HCT116 (cell line): Measurements from ENCODE around the gene SCN2B. TPM values are rescaled to one million over a fixed set of nuclear protein-coding genes. Genes with fewer than 3 reads are reported as not detected.

Source experiments
- ATAC-seq: fragments of 200-7000 bp; cut with Tn5 transposase; 2 replicates; pipeline ENCODE4 v1.9.1; 2020; ENCODE audit warnings: mild to moderate bottlenecking, moderate library complexity
- BruUV-seq: library from RNA; stranded (reverse); fragments of 400-500 nt; replicated peaks from 2 replicates; lab custom pipeline; 2021; lab: Mats Ljungman, UMichigan
- CTCF ChIA-PET: fragments of 300-600 bp; sonication (Branson Sonifier 250); formaldehyde crosslinking; loops from one replicate; lab custom pipeline; 2021; ENCODE audit warnings: antibody characterized with exemption; lab: Charles Lee
- POLR2A ChIA-PET: fragments of 300-600, 350-600 bp; sonication (Branson Sonifier 250); formaldehyde crosslinking; loops from one replicate; lab custom pipeline; 2021; ENCODE audit warnings: antibody characterized with exemption; lab: Charles Lee
- RAD21 ChIA-PET, 2 experiments: fragments of 300-600 bp; sonication (Branson Sonifier 250); formaldehyde crosslinking; loops; one replicate each; lab custom pipeline; 2023; ENCODE audit warnings: low total read pairs in 2 of 2; ENCODE audit not compliant: uncharacterized antibody in 2 of 2, unreplicated experiment in 2 of 2, low non-redundant PET in 1 of 2; lab: Charles Lee
- DNase-seq: peaks from one replicate; pipeline ENCODE4 v3.0.0-alpha.2; 2010; ENCODE audit warnings: low read depth, low spot score
- H2AFZ ChIP-seq: fragments of 200-600 bp; shearing (Covaris generic), sonication (generic); 2 replicates; pipeline ENCODE4 v1.6.1; 2017; ENCODE audit warnings: low read depth, mixed run types, mixed read lengths, antibody characterized with exemption, low read length; ENCODE audit not compliant: poor library complexity, severe bottlenecking
- H3K27ac ChIP-seq: 2 replicates; pipeline ENCODE4 v1.5.1; 2012; ENCODE audit warnings: low read depth, low read length
- H3K27me3 ChIP-seq: fragments of 200-600 bp; sonication (generic); 2 replicates; pipeline ENCODE4 v1.6.1; 2016; ENCODE audit warnings: mixed run types, low read length, mixed read lengths; ENCODE audit not compliant: insufficient read depth
- H3K36me3 ChIP-seq, 2 experiments: fragments of 200-500 bp in 1 of 2; fragments of 200-600 bp in 1 of 2; sonication (Bioruptor generic) in 1 of 2; sonication (generic) in 1 of 2; 2 replicates each; pipeline versions ENCODE4 v1.5.1 to v1.6.1; 2014 to 2016; ENCODE audit warnings: low read length in 2 of 2, inconsistent platforms in 1 of 2, mixed read lengths in 1 of 2, mixed run types in 1 of 2; ENCODE audit not compliant: insufficient read depth in 2 of 2, control insufficient read depth in 1 of 2
- H3K4me1 ChIP-seq, 2 experiments: fragments of 200-600 bp in 1 of 2; sonication (generic) in 1 of 2; 2 replicates each; pipeline versions ENCODE4 v1.5.1 to v1.6.1; 2012 to 2017; ENCODE audit warnings: low read length in 2 of 2, inconsistent platforms in 1 of 2, mild to moderate bottlenecking in 1 of 2, mixed read lengths in 1 of 2, mixed run types in 1 of 2, moderate library complexity in 1 of 2; ENCODE audit not compliant: insufficient read depth in 2 of 2, control insufficient read depth in 1 of 2
- H3K4me2 ChIP-seq: fragments of 200-600 bp; sonication (generic); 2 replicates; pipeline ENCODE4 v1.6.1; 2017; ENCODE audit warnings: mixed run types, low read length, mixed read lengths
- H3K4me3 ChIP-seq, 2 experiments: fragments of 200-600 bp in 1 of 2; sonication (generic) in 1 of 2; replicated peaks in 1 of 2; 2 replicates each; pipeline ENCODE4 v1.5.1; 2011 to 2016; ENCODE audit warnings: low read length in 2 of 2, control low read depth in 1 of 2, low read depth in 1 of 2, mild to moderate bottlenecking in 1 of 2, mixed read lengths in 1 of 2, mixed run types in 1 of 2
- H3K79me2 ChIP-seq: fragments of 200-600 bp; sonication (generic); 2 replicates; pipeline ENCODE4 v1.6.1; 2017; ENCODE audit warnings: mild to moderate bottlenecking, mixed run types, low read length, moderate library complexity, mixed read lengths; ENCODE audit not compliant: insufficient read depth
- H3K9ac ChIP-seq: fragments of 200-600 bp; sonication (generic); 2 replicates; pipeline ENCODE4 v1.6.1; 2016; ENCODE audit warnings: low read length, mixed read lengths
- H3K9me2 ChIP-seq: fragments of 200-600 bp; sonication (generic), shearing (Covaris generic); 2 replicates; pipeline ENCODE4 v1.6.1; 2017; ENCODE audit warnings: mixed run types, mild to moderate bottlenecking, moderate library complexity; ENCODE audit not compliant: insufficient read depth
- H3K9me3 ChIP-seq, 2 experiments: fragments of 200-500 bp in 1 of 2; fragments of 200-600 bp in 1 of 2; sonication (Bioruptor generic) in 1 of 2; sonication (generic) in 1 of 2; 2 replicates each; pipeline ENCODE4 v1.6.1; 2014 to 2017; ENCODE audit warnings: low read length in 2 of 2, mixed read lengths in 2 of 2, inconsistent platforms in 1 of 2, low read depth in 1 of 2, mild to moderate bottlenecking in 1 of 2, mixed run types in 1 of 2, moderate library complexity in 1 of 2; ENCODE audit not compliant: control insufficient read depth in 1 of 2, insufficient read depth in 1 of 2
- H4K20me1 ChIP-seq: fragments of 200-600 bp; sonication (generic), shearing (Covaris generic); 2 replicates; pipeline ENCODE4 v1.6.1; 2017; ENCODE audit warnings: mixed run types, mild to moderate bottlenecking, moderate library complexity; ENCODE audit not compliant: insufficient read depth
- CTCF ChIP-seq, 3 experiments: fragments of 200-600 bp in 1 of 3; sonication (generic) in 1 of 3; IDR thresholded peaks in 2 of 3; conservative IDR thresholded peaks in 1 of 3; 2 replicates each; pipeline ENCODE4 v1.5.1; 2012 to 2017; ENCODE audit warnings: low read depth in 2 of 3, low read length in 2 of 3, antibody characterized with exemption in 1 of 3, borderline replicate concordance in 1 of 3, control low read depth in 1 of 3, mild to moderate bottlenecking in 1 of 3, mixed read lengths in 1 of 3, mixed run types in 1 of 3, moderate library complexity in 1 of 3; ENCODE audit not compliant: insufficient read depth in 1 of 3
- EGR1 ChIP-seq: IDR thresholded peaks from 2 replicates; pipeline ENCODE4 v1.6.1; 2012; ENCODE audit warnings: low read depth
- ELF1 ChIP-seq: IDR thresholded peaks from 2 replicates; pipeline ENCODE4 v1.6.1; 2012; ENCODE audit warnings: low read depth, borderline replicate concordance
- FOSL1 ChIP-seq: IDR thresholded peaks from 2 replicates; pipeline ENCODE4 v1.6.1; 2012; ENCODE audit warnings: low read depth
- POLR2AphosphoS5 ChIP-seq: IDR thresholded peaks from 2 replicates; pipeline ENCODE4 v1.6.1; 2011; ENCODE audit warnings: mild to moderate bottlenecking, low read depth, low read length, moderate library complexity
- SP1 ChIP-seq: IDR thresholded peaks from 2 replicates; pipeline ENCODE4 v1.6.1; 2012; ENCODE audit warnings: low read depth
- SRF ChIP-seq: IDR thresholded peaks from 2 replicates; pipeline ENCODE4 v1.6.1; 2012; ENCODE audit warnings: low read depth
- YY1 ChIP-seq: IDR thresholded peaks from 2 replicates; pipeline ENCODE4 v1.6.1; 2011; ENCODE audit warnings: low read length, low read depth, moderate library complexity, mild to moderate bottlenecking; ENCODE audit not compliant: insufficient replicate concordance; ENCODE audit errors: extremely low read depth
- ZBTB33 ChIP-seq: IDR thresholded peaks from 2 replicates; pipeline ENCODE4 v1.6.1; 2011; ENCODE audit warnings: mild to moderate bottlenecking, low read length, moderate library complexity; ENCODE audit not compliant: insufficient replicate concordance; ENCODE audit errors: extremely low read depth
- ZNF274 ChIP-seq: fragments of 200-500 bp; sonication (Bioruptor generic); IDR thresholded peaks from 2 replicates; pipeline ENCODE4 v1.6.1; 2014; ENCODE audit warnings: mild to moderate bottlenecking, low read depth, low read length, inconsistent platforms
- intact Hi-C: fragments of 100-400 bp; cut with micrococcal nuclease; formaldehyde crosslinking; loops from 2 replicates; pipeline ENCODE4 v1.10.0; 2022
- total RNA-seq: library from RNA; stranded (reverse); gene quantifications from one replicate; pipeline ENCODE4 v1.2.1, GENCODE V29; 2021; ENCODE audit not compliant: unreplicated experiment
- TF ChIP-seq, protein P1 (sequence below): IDR thresholded peaks from 2 replicates; pipeline ENCODE4 v1.6.1; 2012
- TF ChIP-seq, protein P2 (sequence below): IDR thresholded peaks from 2 replicates; pipeline ENCODE4 v1.6.1; 2012; ENCODE audit warnings: low read depth

Gene SCN2B
- total RNA-seq, 1 experiment from 2014 or later: not detected

- intact Hi-C loops: no loop called here
- no peaks in the 10 kb centered on the region for H3K27me3 ChIP-seq
- H3K4me2 ChIP-seq: no peak overlapping the region
- ChIA-PET POLR2A (no interaction called here), RAD21 (no interaction called here), CTCF (no interaction called here)
- ATAC-seq: no peak
- no peaks in the 10 kb centered on the region for H3K9me3 ChIP-seq
- no peaks in the 10 kb centered on the region for H3K9me2 ChIP-seq
- no peaks in the 10 kb centered on the region for H3K36me3 ChIP-seq
- no peak overlapping the region for H2AFZ ChIP-seq
- no peak for DNase-seq
- TF ChIP-seq FOSL1 (no peak), SRF (no peak), CTCF (IDR thresholded peaks at IDR 0.05 in 2 of 3, conservative IDR thresholded peaks at IDR 0.05 in 1 of 3; ENCODE audit: borderline replicate concordance in 1 of 3, insufficient read depth in 1 of 3, low read depth in 2 of 3, low read length in 2 of 3) (no peak), SP1 (no peak), POLR2AphosphoS5 (no peak), ZNF274 (no peak), ELF1 (no peak), YY1 (no peak), ZBTB33 (no peak), EGR1 (no peak)
- TF ChIP-seq, protein P1, sequence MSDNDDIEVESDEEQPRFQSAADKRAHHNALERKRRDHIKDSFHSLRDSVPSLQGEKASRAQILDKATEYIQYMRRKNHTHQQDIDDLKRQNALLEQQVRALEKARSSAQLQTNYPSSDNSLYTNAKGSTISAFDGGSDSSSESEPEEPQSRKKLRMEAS: no peak
- TF ChIP-seq, protein P2, sequence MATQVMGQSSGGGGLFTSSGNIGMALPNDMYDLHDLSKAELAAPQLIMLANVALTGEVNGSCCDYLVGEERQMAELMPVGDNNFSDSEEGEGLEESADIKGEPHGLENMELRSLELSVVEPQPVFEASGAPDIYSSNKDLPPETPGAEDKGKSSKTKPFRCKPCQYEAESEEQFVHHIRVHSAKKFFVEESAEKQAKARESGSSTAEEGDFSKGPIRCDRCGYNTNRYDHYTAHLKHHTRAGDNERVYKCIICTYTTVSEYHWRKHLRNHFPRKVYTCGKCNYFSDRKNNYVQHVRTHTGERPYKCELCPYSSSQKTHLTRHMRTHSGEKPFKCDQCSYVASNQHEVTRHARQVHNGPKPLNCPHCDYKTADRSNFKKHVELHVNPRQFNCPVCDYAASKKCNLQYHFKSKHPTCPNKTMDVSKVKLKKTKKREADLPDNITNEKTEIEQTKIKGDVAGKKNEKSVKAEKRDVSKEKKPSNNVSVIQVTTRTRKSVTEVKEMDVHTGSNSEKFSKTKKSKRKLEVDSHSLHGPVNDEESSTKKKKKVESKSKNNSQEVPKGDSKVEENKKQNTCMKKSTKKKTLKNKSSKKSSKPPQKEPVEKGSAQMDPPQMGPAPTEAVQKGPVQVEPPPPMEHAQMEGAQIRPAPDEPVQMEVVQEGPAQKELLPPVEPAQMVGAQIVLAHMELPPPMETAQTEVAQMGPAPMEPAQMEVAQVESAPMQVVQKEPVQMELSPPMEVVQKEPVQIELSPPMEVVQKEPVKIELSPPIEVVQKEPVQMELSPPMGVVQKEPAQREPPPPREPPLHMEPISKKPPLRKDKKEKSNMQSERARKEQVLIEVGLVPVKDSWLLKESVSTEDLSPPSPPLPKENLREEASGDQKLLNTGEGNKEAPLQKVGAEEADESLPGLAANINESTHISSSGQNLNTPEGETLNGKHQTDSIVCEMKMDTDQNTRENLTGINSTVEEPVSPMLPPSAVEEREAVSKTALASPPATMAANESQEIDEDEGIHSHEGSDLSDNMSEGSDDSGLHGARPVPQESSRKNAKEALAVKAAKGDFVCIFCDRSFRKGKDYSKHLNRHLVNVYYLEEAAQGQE: no peak
- no peak overlapping the region for H3K4me3 ChIP-seq
- H3K79me2 ChIP-seq: no peaks in the 10 kb centered on the region
- no peaks in the 10 kb centered on the region for H3K4me1 ChIP-seq
- no peak overlapping the region for H3K27ac ChIP-seq
- no peaks in the 10 kb centered on the region for H4K20me1 ChIP-seq
- H3K9ac ChIP-seq: no peak overlapping the region
- no TSS peak for BruUV-seq
Measured at GRCh38 chr11:118115048-118115447, 61.4 kb downstream of the SCN2B start.
